HL-60/S4 treated with retinoic acid at 250 ng/mL for 4 days and 3 days (cell line): ENCODE measurements around the gene TMEM198.

Experiments used
- in situ Hi-C: fragments of 300-500 bp; cut with MboI; formaldehyde crosslinking; loops from 2 replicates; pipeline ENCODE4 v1.7.0; 2022; ENCODE audit warnings: low sequenced_read_pairs

The TMEM198 gene

DNA sequence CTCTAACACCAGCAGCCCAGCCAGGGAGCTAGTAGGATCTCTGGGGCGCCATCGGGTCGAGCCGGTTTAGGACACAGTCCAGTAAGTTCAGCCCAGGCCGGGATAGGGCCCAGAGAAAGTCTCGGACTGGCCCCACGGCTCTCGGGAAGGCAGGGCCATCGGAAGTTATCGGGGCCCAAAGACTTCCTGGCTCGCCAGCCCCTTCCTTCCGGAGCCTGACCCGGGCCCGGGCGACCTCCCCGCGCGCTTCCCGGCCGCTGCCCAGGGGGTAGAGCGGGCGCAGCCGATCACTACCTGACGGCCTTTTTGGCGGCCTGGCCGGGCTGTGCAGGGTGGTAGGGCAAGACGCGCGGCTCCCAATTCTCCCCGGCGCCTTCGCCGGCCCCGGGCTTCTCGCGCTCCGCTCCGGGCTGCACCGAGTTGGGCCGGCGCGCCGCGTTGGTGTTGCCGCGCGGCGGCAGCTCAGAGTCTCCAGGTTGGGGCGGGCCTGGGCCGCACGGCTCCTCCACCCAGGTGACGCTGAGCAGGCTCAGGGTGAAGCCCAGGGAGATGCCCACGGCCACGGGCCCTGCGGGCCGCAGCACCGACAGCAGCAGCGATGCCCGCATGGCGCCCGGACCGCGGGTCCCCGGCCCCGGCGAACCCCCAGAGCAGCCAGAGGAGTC is 765 bp upstream of the TMEM198 start:
- in situ Hi-C loops = no loop called here

- in situ Hi-C loops = no loop called here
Observed at GRCh38 chr2:219544567-219544966, 739 bp downstream of the TMEM198 start.

DNA sequence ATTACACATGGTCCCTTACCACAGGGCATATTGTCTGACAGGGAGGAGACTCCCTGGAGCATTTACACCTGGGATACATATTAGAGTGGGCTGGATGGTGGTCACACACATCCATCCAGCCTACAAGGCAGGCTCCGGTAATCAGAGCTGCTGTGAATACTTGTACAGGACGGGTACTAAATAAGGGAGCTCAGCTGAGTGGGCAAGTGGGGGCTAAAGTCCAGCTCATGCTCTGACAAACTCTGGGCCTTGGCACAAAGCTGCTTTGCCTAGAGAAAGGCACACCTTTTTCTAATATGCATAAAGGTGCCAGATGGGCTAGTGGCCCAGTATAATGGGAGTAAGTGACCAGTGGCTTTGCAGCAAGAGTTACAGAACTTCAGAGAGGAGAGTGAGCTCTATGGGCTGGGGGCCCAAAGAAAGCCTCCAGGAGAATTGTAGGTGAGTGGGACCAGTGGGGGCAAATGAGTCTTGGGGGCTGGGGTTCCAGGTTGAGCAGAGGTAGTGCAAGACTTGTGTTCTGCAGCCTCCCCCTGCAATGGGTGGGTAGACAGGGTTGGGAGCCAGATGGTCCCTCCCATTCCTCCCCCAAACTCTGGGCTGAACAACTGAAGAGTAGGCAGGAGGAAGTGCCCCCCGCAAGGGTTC is 1.6 kb downstream of the TMEM198 start:
- in situ Hi-C loops = no loop called here

GRCh38 chr2:219545943-219546352 is 2.1 kb downstream of the TMEM198 start:
- in situ Hi-C loops = no loop called here

DNA sequence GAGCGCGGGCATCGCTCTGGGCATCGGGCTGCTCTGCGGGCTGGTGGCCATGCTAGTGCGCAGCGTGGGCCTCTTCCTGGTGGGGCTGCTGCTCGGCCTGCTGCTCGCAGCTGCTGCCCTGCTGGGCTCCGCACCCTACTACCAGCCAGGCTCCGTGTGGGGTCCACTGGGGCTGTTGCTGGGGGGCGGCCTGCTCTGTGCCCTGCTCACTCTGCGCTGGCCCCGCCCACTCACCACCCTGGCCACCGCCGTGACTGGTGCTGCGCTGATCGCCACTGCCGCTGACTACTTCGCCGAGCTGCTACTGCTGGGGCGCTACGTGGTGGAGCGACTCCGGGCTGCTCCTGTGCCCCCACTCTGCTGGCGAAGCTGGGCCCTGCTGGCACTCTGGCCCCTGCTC is 3.8 kb downstream of the TMEM198 start:
- in situ Hi-C loops = no loop called here

DNA sequence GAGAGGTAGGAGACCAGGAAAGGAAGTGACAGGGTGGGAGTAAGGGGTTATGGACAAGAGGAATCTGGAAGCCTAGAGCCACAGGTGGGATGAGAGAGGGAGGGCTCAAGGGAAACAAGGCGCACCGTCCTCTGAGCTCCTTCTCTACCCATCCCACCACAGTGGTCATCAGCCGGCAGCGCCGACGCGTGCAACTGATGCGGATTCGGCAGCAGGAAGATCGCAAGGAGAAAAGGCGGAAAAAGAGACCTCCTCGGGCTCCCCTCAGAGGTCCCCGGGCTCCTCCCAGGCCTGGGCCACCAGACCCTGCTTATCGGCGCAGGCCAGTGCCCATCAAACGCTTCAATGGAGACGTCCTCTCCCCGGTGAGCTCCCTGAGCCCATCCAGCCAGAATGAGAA is 5.2 kb downstream of the TMEM198 start:
- in situ Hi-C loops = no loop called here

DNA sequence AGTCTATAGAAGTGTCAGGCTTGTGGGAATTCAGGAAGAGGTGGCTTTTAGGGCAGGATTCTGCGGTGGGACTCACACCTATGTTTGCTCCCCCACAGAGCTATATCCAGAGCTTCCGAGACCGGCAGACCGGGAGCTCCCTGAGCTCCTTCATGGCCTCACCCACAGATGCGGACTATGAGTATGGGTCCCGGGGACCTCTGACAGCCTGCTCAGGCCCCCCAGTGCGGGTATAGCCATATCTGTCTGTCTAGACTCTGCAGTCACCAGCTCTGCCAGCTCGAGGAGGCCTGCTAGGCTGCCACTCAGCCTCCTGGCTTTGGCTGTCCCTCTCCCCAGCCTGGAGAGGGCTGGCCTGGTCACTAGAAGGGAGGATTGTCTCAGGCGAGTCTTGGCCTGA is 5.8 kb downstream of the TMEM198 start:
- in situ Hi-C loops = no loop called here

DNA sequence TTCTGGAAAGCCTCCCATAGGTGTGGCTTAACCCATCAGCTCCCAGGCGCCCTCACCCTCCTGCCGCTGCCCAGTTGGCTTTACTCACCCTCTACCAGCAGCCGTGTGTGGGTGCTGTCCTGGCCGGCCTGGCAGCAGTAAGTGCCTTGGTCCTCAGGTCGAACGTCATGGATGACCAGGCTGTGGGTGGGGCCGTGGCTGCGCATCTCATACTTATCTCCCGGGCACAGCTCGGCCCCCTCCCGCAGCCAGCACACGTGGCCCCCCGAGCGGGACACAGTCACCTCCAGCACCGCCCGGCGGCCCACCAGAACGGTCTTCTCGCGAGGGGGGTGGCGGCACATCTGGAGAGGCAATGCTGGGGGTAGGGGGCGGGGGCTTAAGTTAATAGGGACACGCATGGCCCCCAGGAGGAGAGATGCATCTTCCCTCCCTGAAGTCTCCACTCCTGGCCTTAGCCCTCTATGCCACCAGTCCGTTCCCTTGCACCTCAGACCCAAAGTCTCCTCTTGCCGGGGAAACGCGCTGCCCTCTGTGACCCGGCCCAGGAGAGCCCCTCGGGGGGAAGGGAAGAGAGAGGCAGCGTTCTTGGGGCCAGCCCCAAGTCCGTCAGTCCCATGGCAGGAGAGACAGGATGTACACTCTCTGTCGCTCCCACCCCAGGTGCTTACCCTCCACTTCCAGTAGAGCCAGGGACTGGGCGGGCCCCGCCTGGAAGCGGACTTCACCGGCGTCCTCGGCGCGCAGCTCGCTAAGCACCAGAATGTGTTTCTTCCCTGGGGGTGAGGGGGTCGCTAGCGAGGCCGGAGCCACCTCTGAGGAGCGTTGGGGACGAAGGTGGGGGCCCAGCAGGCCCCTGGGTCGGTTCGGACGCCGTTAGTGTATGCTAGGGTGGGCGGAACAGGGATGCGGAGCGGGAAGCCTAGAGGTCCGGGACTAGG is 7.9 kb downstream of the TMEM198 start:
- in situ Hi-C loops = no loop called here

DNA sequence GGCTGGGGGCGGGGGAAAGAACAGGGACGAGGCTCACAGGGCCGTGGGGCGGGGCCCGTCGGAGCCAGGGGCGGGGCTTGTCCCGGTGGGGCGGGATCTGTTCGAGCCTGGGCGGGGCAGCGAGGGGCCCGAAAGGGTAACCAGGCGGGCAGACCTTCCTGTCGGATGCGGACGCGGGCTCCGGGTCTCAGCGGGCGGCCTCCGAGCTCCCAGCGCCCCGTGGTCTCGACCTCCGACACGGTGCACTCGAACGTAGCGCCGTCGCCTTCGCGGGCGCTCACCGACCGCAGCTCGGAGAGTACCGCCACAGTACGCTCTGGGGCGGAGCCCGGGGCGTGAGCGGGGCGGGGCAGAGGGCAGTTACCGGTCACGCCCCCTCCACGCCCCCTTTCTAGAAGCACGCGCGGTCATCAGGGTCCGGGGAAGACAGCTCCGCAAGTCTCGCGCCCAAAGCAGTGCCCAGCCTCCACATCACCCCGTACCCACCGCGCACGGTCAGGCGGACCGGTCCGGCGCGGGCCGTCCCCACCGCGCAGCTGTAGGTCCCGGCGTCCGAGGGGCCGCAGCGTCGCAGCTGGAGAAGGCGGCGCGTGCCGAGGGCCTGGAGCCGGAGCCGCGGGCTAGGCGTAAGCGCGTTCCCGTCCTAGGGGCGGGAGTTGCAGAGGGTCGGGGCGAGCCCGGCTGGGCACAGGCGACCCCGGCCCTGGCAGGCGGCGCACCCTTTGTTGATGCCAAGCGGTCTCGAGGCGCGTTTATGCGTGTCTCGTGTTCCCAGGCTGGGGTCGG is 8.7 kb downstream of the TMEM198 start:
- in situ Hi-C loops = no loop called here

DNA sequence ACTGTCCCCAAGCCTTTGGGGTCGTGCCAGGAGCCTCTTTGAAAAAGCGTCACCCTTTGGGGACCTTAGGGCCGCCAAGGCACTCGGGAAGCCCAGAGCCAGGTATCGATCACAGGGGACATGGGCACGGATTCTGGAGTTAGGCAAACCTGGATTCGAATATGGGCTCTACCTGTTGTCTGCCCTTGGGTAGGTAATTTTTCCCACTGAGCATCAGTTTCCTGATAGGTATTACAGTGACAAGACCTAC is 9.3 kb downstream of the TMEM198 start:
- in situ Hi-C loops = no loop called here

GRCh38 chr2:219553463-219553963 is 9.7 kb downstream of the TMEM198 start:
- in situ Hi-C loops = no loop called here

- in situ Hi-C loops = no loop called here
Observed at GRCh38 chr2:219554350-219554749, 10.5 kb downstream of the TMEM198 start.

DNA sequence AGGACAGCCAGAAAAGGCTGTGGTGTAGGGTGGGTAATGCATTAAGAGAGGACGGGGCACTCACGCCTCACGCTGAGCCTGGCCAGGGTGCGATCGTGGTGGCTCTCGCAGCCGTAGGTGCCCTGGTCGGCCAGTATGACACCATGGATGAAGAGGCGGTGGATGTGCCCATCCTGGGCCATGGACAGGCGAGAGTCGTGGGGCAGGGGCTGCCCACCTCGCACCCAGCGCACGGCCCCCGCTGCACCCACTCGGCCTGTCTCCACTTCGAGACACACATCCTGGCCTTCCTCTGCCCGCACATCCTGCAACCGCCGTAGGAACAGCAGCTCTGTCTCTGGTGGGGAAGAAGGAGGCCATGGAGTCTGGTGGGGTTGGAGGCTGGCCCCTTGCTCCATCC is 12.1 kb downstream of the TMEM198 start:
- in situ Hi-C loops = no loop called here

DNA sequence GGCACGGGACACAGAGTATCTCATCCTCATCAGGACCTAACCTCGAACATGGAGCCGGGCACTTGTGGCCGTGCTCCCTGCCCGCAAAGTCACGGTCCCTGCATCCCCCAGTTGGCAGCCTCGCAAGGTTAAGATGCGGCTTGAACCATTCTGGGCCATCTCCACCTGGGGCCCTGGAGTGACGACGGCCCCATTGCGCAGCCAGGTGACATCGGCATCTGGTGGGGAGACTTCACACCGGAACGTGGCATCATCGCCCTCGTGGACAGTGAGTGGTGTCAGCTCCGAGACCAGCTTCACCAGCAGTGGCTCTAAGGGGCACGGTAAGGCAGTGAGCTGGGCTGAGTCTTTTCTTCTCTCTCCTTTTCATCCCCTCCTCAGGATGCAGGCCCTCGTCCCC is 12.6 kb downstream of the TMEM198 start:
- in situ Hi-C loops = no loop called here

DNA sequence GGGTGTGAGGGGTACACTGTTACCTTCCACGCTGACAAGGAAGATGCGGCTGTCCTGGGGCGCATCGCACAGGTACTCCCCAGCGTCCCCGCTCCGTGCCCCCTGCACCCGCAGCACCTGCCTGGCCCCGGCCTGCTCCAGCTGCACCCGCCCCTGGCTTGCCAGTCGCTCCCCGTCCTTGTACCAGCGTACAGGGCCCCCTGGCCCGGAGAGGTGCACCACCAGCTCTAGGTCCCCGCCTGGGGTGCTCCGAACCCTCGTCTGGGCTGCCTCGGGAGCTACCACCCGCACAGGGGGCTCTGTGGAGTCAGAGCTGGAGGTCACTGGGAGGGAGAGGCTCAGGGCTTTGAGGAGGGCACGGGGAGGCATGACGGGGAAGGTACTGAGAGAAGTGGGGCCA is 13.5 kb downstream of the TMEM198 start:
- in situ Hi-C loops = no loop called here

GRCh38 chr2:219557791-219558785 is 14.3 kb downstream of the TMEM198 start:
- in situ Hi-C loops = no loop called here

DNA sequence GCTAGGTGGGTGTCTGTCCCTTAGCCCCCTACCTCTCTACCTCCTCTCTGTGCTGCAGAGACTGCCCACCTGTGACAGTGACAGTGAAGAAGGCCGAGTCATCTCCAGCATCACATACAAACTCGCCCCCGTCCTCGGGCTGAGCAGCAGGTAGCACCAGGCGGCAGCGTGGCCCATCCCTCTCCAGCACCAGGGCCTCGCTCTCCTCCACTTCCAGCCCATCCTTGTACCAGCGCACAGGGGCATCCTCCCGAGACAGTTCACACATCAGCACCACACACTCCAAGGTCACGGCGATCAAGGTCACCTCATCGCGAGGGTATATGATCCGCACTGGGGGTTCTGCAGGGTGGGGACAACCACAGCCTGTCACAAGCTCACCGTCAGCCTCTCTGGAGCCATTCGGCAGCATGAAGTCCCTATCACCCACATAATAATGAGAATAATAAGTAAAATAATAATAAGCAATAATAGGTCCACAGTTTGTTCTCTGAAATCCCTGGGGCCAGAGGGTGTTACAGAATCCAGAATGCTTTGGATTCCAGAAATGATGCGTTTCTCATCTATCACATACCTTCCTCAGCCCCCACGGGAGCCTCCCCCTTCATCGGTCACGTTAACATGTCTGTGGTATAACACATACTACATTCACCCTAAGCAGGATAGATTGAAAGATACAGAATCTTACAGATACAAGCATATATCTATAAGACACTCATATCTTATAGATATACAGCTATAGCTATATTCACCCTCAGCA is 15.5 kb downstream of the TMEM198 start:
- in situ Hi-C loops = no loop called here

GRCh38 chr2:219560037-219560892 is 16.4 kb downstream of the TMEM198 start:
- in situ Hi-C loops = no loop called here
